Panc1 (cell line): ENCODE data around the gene PFKFB4. TPM values are rescaled to one million over a fixed set of nuclear protein-coding genes. Genes with fewer than 3 reads are reported as not detected.

Experiments
- ATAC-seq: fragments of 200-7000 bp; cut with Tn5 transposase; 2 replicates; pipeline ENCODE4 v1.9.1; 2020; ENCODE audit warnings: mild to moderate bottlenecking, moderate library complexity
- BruUV-seq: library from RNA; stranded (reverse); fragments of 400-500 nt; replicated peaks from 2 replicates; lab custom pipeline; 2021; lab: Mats Ljungman, UMichigan
- CTCF ChIA-PET: fragments of 300-600 bp; sonication (Branson Sonifier 250); formaldehyde crosslinking; loops from one replicate; lab custom pipeline; 2022; ENCODE audit warnings: antibody characterized with exemption; lab: Charles Lee
- POLR2A ChIA-PET: fragments of 300-600 bp; sonication (Branson Sonifier 250); formaldehyde crosslinking; loops from one replicate; lab custom pipeline; 2022; ENCODE audit warnings: antibody characterized with exemption; lab: Charles Lee
- DNase-seq: peaks from one replicate; pipeline ENCODE4 v3.0.0-alpha.2; 2010; ENCODE audit warnings: low read depth, low spot score
- H3K27ac ChIP-seq: 2 replicates; pipeline ENCODE4 v1.5.1; 2011; ENCODE audit warnings: mild to moderate bottlenecking, low read length, inconsistent platforms
- H3K27me3 ChIP-seq: fragments of 200-500 bp; sonication (Bioruptor generic); 2 replicates; pipeline ENCODE4 v1.6.0; 2014; ENCODE audit warnings: low read length, inconsistent platforms; ENCODE audit not compliant: control insufficient read depth, insufficient read depth
- H3K36me3 ChIP-seq: fragments of 200-500 bp; sonication (Bioruptor generic); 2 replicates; pipeline ENCODE4 v1.5.1; 2014; ENCODE audit warnings: inconsistent platforms, mild to moderate bottlenecking, low read length, moderate library complexity; ENCODE audit not compliant: control insufficient read depth, insufficient read depth
- H3K4me1 ChIP-seq: 2 replicates; pipeline ENCODE4 v1.5.1; 2011; ENCODE audit warnings: inconsistent platforms, mild to moderate bottlenecking, low read length, moderate library complexity; ENCODE audit not compliant: control insufficient read depth, insufficient read depth
- H3K4me3 ChIP-seq, 2 experiments: 2 replicates each; pipeline ENCODE4 v1.5.1; 2011 to 2012; ENCODE audit warnings: low read depth in 2 of 2, low read length in 2 of 2, mild to moderate bottlenecking in 2 of 2, inconsistent platforms in 1 of 2, moderate library complexity in 1 of 2
- H3K9me3 ChIP-seq: fragments of 200-500 bp; sonication (Bioruptor generic); 2 replicates; pipeline ENCODE4 v1.5.1; 2014; ENCODE audit warnings: low read depth, mild to moderate bottlenecking, inconsistent platforms, low read length, moderate library complexity; ENCODE audit not compliant: control insufficient read depth, insufficient read depth
- POLR2AphosphoS5 ChIP-seq: IDR thresholded peaks from 2 replicates; pipeline ENCODE4 v1.6.1; 2012; ENCODE audit warnings: mild to moderate bottlenecking, low read depth, low read length, moderate library complexity
- SIN3A ChIP-seq: IDR thresholded peaks from 2 replicates; pipeline ENCODE4 v1.6.1; 2012; ENCODE audit warnings: low read depth, mild to moderate bottlenecking, low read length, moderate library complexity, borderline replicate concordance; ENCODE audit not compliant: insufficient read depth
- TCF7L2 ChIP-seq: IDR thresholded peaks from 2 replicates; pipeline ENCODE4 v1.6.1; 2011; ENCODE audit warnings: mild to moderate bottlenecking, low read depth, low read length, inconsistent platforms
- in situ Hi-C: cut with HindIII; loops from 2 replicates; pipeline ENCODE4 v1.10.0; 2016; ENCODE audit warnings: low sequenced_read_pairs, low pct_unique_long_range_greater_than_20kb
- intact Hi-C: fragments of 100-400 bp; cut with micrococcal nuclease; formaldehyde crosslinking; loops from one replicate; pipeline ENCODE4 v1.10.0; 2022; ENCODE audit not compliant: unreplicated experiment
- total RNA-seq: library from RNA; stranded (reverse); gene quantifications from one replicate; pipeline ENCODE4 v1.2.1, GENCODE V29; 2021; ENCODE audit not compliant: unreplicated experiment
- TF ChIP-seq, protein P1 (sequence below): fragments of 450-650 bp; IDR thresholded peaks from 2 replicates; pipeline ENCODE4 v1.5.1; 2017; ENCODE audit warnings: mild to moderate bottlenecking
- TF ChIP-seq, protein P2 (sequence below), 2 experiments: IDR thresholded peaks; 2 replicates each; pipeline ENCODE4 v1.6.1; 2011 to 2012; ENCODE audit warnings: low read depth in 2 of 2, control low read depth in 1 of 2, low read length in 1 of 2, mild to moderate bottlenecking in 1 of 2, moderate library complexity in 1 of 2; ENCODE audit not compliant: insufficient read depth in 1 of 2

Gene PFKFB4
- total RNA-seq, 1 experiment from 2014 or later = 6.0 TPM

DNA sequence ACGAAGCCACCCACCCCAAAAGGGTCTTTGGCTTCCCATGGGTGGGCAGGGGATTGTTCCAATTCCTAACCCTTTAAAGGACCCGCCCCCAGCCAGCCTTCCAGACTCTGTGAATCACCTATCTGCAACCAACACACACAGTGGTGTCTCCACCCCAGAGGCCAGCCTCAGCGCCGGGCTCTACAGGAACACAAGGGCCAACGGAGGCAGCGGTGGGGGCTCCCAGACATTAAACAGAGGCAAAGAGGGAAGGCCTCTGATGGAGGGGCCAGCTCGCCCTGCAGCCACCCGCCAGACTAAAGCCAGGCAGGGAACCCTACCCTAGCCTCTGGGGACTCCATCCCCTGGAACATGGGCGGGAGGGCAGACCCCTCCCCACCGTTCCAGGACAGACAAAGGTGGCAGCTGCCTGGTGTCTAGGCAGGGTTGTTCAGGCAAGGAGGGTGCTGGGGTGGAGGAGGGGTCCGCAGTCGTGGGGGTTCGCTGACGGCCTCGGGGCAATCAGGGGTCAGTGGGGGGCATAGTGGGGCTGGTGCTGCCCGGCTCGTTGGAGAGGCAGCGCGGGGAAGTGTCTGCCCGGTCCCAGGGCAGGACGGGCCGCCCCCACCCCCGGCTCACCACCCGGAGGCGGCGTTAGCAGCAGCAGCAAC, 53.1 kb downstream of the PFKFB4 start:
- no peaks in the 10 kb centered on the region for H3K27me3 ChIP-seq
- ATAC-seq (peak; percentile 50; the same call in 1 of the 2 replicates), DNase-seq (no peak)
- CTCF ChIA-PET = interaction anchor here (0.6 kb wide), 2 partner anchors 28 to 154 kb away, joined by 4 to 5 read pairs; no protein-coding TSS in a partner anchor
- peak overlapping the region; percentile 51 to 61 for H3K4me3 ChIP-seq
- H3K36me3 ChIP-seq = no peaks in the 10 kb centered on the region
- in situ Hi-C loops (no loop called here), intact Hi-C loops (no loop called here)
- peaks cover 19% of the 10 kb centered on the region for H3K4me1 ChIP-seq
- POLR2A ChIA-PET = no interaction called here
- H3K27ac ChIP-seq = peak overlapping the region; percentile 71
- TF ChIP-seq TCF7L2 = no peak
- TF ChIP-seq, protein P1, sequence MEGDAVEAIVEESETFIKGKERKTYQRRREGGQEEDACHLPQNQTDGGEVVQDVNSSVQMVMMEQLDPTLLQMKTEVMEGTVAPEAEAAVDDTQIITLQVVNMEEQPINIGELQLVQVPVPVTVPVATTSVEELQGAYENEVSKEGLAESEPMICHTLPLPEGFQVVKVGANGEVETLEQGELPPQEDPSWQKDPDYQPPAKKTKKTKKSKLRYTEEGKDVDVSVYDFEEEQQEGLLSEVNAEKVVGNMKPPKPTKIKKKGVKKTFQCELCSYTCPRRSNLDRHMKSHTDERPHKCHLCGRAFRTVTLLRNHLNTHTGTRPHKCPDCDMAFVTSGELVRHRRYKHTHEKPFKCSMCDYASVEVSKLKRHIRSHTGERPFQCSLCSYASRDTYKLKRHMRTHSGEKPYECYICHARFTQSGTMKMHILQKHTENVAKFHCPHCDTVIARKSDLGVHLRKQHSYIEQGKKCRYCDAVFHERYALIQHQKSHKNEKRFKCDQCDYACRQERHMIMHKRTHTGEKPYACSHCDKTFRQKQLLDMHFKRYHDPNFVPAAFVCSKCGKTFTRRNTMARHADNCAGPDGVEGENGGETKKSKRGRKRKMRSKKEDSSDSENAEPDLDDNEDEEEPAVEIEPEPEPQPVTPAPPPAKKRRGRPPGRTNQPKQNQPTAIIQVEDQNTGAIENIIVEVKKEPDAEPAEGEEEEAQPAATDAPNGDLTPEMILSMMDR = no peak
- no peak for TF ChIP-seq SIN3A
- TF ChIP-seq POLR2AphosphoS5 = no peak
- TF ChIP-seq, protein P2, sequence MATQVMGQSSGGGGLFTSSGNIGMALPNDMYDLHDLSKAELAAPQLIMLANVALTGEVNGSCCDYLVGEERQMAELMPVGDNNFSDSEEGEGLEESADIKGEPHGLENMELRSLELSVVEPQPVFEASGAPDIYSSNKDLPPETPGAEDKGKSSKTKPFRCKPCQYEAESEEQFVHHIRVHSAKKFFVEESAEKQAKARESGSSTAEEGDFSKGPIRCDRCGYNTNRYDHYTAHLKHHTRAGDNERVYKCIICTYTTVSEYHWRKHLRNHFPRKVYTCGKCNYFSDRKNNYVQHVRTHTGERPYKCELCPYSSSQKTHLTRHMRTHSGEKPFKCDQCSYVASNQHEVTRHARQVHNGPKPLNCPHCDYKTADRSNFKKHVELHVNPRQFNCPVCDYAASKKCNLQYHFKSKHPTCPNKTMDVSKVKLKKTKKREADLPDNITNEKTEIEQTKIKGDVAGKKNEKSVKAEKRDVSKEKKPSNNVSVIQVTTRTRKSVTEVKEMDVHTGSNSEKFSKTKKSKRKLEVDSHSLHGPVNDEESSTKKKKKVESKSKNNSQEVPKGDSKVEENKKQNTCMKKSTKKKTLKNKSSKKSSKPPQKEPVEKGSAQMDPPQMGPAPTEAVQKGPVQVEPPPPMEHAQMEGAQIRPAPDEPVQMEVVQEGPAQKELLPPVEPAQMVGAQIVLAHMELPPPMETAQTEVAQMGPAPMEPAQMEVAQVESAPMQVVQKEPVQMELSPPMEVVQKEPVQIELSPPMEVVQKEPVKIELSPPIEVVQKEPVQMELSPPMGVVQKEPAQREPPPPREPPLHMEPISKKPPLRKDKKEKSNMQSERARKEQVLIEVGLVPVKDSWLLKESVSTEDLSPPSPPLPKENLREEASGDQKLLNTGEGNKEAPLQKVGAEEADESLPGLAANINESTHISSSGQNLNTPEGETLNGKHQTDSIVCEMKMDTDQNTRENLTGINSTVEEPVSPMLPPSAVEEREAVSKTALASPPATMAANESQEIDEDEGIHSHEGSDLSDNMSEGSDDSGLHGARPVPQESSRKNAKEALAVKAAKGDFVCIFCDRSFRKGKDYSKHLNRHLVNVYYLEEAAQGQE (IDR thresholded peaks at IDR 0.05; ENCODE audit: insufficient read depth in 1 of 2, low read depth in 2 of 2, low read length in 1 of 2) = no peak
- BruUV-seq = no TSS peak
- no peaks in the 10 kb centered on the region for H3K9me3 ChIP-seq

DNA sequence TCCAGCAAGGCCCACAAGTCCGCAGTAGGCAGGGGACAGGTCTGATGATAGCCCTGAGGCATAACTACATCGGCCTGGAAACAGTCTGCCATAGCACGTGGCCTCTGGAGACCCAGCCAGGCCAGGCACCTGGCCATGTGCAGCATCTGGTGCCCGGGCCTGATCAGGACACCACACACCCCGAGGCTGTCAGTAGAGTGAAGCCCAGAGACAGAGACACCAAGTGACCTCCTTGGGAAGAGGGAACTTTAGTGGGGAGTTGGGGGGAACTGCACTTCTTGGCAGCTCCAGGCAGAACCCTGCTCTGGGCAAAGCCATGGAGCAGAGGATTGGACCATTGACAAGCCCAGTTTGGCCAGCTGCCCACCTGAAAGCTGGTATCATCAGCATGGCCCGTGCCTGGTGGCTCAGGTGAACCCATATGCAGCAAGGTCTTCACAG, 53.9 kb downstream of the PFKFB4 start:
- no peak for DNase-seq
- intact Hi-C loops = no loop called here
- ATAC-seq = no peak
- BruUV-seq = no TSS peak
- Histone ChIP-seq H3K27ac (no peak overlapping the region; the same call in 1 of the 2 replicates), H3K4me1 (peaks cover 19% of the 10 kb centered on the region), H3K27me3 (no peaks in the 10 kb centered on the region), H3K4me3 (peak overlapping the region in 1 of 2 experiments; percentile 61; a peak in 2 of 4 replicates), H3K9me3 (no peaks in the 10 kb centered on the region), H3K36me3 (no peaks in the 10 kb centered on the region)
- POLR2A ChIA-PET = no interaction called here
- in situ Hi-C loops = no loop called here
- CTCF ChIA-PET = interaction anchor here (0.5 to 0.6 kb wide), 2 partner anchors 9 to 307 kb away, joined by 4 to 5 read pairs; no protein-coding TSS in a partner anchor
- TF ChIP-seq SIN3A (no peak), POLR2AphosphoS5 (no peak), TCF7L2 (no peak)
- TF ChIP-seq, protein P1 = no peak
- TF ChIP-seq, protein P2 (IDR thresholded peaks at IDR 0.05; ENCODE audit: insufficient read depth in 1 of 2, low read depth in 2 of 2, low read length in 1 of 2) = no peak
